HepG2 (cell line): Measurements from ENCODE around the gene URM1. TPM values are rescaled to one million over a fixed set of nuclear protein-coding genes. Genes with fewer than 3 reads are reported as not detected.

ENCODE experiments used
- ATAC-seq: fragments of 200-7000 bp; cut with Tn5 transposase; 3 replicates; pipeline ENCODE4 v1.9.1; 2020; ENCODE audit warnings: mild to moderate bottlenecking, moderate library complexity
- BruUV-seq: library from RNA; stranded (reverse); fragments of 400-500 nt; replicated peaks from 2 replicates; lab custom pipeline; 2021; lab: Mats Ljungman, UMichigan
- CTCF ChIA-PET: fragments of 300-600 bp; formaldehyde crosslinking; extraction: SDS; loops from one replicate; lab custom pipeline; 2021; ENCODE audit warnings: low total read pairs, inconsistent platforms, low intra/inter-chr PET ratio; lab: Yijun Ruan, JAX
- POLR2A ChIA-PET: fragments of 350-600 bp; sonication (Branson Sonifier 250); formaldehyde crosslinking; loops from one replicate; lab custom pipeline; 2020; ENCODE audit warnings: antibody characterized with exemption, inconsistent platforms; lab: Yijun Ruan, JAX
- DNase-seq: peaks from one replicate; pipeline ENCODE4 v3.0.0-alpha.2; 2015; ENCODE audit warnings: low spot score
- FAIRE-seq: peaks from 3 replicates; lab custom pipeline; 2011; peaks lifted over from hg19 to GRCh38; lab: Jason Lieb, UNC
- H2AFZ ChIP-seq: one replicate; pipeline ENCODE4 v1.6.1; 2011; ENCODE audit warnings: low read length, inconsistent platforms
- H3K27ac ChIP-seq: fragments of 300-600 bp; 3 replicates; pipeline ENCODE4 v1.8.0; 2011; ENCODE audit warnings: mixed run types, mild to moderate bottlenecking, mixed read lengths, low read length, inconsistent platforms; ENCODE audit not compliant: insufficient read depth; ENCODE audit errors: extremely low read length
- H3K27me3 ChIP-seq, 2 experiments: fragments of 200-600 bp in 1 of 2; 2 replicates in 1 of 2; 3 replicates in 1 of 2; pipeline versions ENCODE4 v1.6.0 to v1.8.0; 2011; ENCODE audit warnings: low read length in 2 of 2, mild to moderate bottlenecking in 2 of 2, moderate library complexity in 2 of 2, inconsistent platforms in 1 of 2; ENCODE audit not compliant: insufficient read depth in 2 of 2, control insufficient read depth in 1 of 2
- H3K36me3 ChIP-seq, 2 experiments: fragments of 200-600 bp in 1 of 2; replicated peaks in 1 of 2; 2 replicates in 1 of 2; 3 replicates in 1 of 2; pipeline versions ENCODE4 v1.5.1 to v1.8.0; 2011; ENCODE audit warnings: low read length in 2 of 2, inconsistent platforms in 1 of 2; ENCODE audit not compliant: insufficient read depth in 2 of 2, control insufficient read depth in 1 of 2
- H3K4me1 ChIP-seq: 2 replicates; pipeline ENCODE4 v1.5.1; 2012; ENCODE audit warnings: low read length, inconsistent platforms; ENCODE audit not compliant: insufficient read depth
- H3K4me2 ChIP-seq: 2 replicates; pipeline ENCODE4 v1.6.0; 2011; ENCODE audit warnings: low read depth, low read length, inconsistent platforms
- H3K4me3 ChIP-seq, 3 experiments: fragments of 200-600 bp in 1 of 3; sonication (generic), shearing (Covaris generic) in 1 of 3; replicated peaks in 1 of 3; 2 replicates each; pipeline ENCODE4 v1.5.1; 2011 to 2016; ENCODE audit warnings: low read length in 3 of 3, inconsistent platforms in 2 of 3, low read depth in 2 of 3, mild to moderate bottlenecking in 2 of 3, control low read depth in 1 of 3, mixed read lengths in 1 of 3; ENCODE audit not compliant: insufficient read depth in 1 of 3
- H3K79me2 ChIP-seq: one replicate; pipeline ENCODE4 v1.6.1; 2011; ENCODE audit warnings: low read length, inconsistent platforms; ENCODE audit not compliant: insufficient read depth
- H3K9ac ChIP-seq: 2 replicates; pipeline ENCODE4 v1.6.0; 2011; ENCODE audit warnings: mild to moderate bottlenecking, low read depth, low read length, inconsistent platforms; ENCODE audit not compliant: insufficient read depth
- H3K9me3 ChIP-seq: 2 replicates; pipeline ENCODE4 v1.5.1; 2012; ENCODE audit warnings: mild to moderate bottlenecking, low read length
- H4K20me1 ChIP-seq: 2 replicates; pipeline ENCODE4 v1.6.0; 2011; ENCODE audit warnings: inconsistent platforms, mild to moderate bottlenecking, low read length, moderate library complexity; ENCODE audit not compliant: insufficient read depth
- ARHGAP35 ChIP-seq: sonication (generic); formaldehyde crosslinking; IDR thresholded peaks from 2 replicates; pipeline ENCODE4 v1.9.0; 2022; ENCODE audit warnings: mild to moderate bottlenecking, inconsistent platforms, moderate library complexity, missing genetic modification reagents, borderline replicate concordance
- ATF7-NPFF ChIP-seq: sonication (generic); formaldehyde crosslinking; IDR thresholded peaks from 2 replicates; pipeline ENCODE4 v1.8.1; 2023; ENCODE audit warnings: mild to moderate bottlenecking, low read depth, missing genetic modification reagents, moderate library complexity
- CHD2 ChIP-seq: IDR thresholded peaks from 2 replicates; pipeline ENCODE4 v1.6.1; 2011; ENCODE audit warnings: low read depth, low read length, improper control_type of control experiment
- ESRRA ChIP-seq: sonication (generic); formaldehyde crosslinking; IDR thresholded peaks from 2 replicates; pipeline ENCODE4 v1.5.1; 2020; ENCODE audit warnings: mild to moderate bottlenecking, low read depth, missing genetic modification reagents
- SNAI1 ChIP-seq: sonication (generic); formaldehyde crosslinking; IDR thresholded peaks from 2 replicates; pipeline ENCODE4 v1.5.0; 2020; ENCODE audit warnings: mild to moderate bottlenecking, missing genetic modification reagents, borderline replicate concordance
- ZBTB21 ChIP-seq: sonication (generic); formaldehyde crosslinking; IDR thresholded peaks from 2 replicates; pipeline ENCODE4 v1.4.0; 2020; ENCODE audit warnings: missing genetic modification reagents
- ZMYM4 ChIP-seq: sonication (generic); formaldehyde crosslinking; IDR thresholded peaks from 2 replicates; pipeline ENCODE4 v1.8.1; 2023; ENCODE audit warnings: mild to moderate bottlenecking, missing genetic modification reagents
- ZNF180 ChIP-seq: sonication (generic); formaldehyde crosslinking; IDR thresholded peaks from 2 replicates; pipeline ENCODE4 v1.4.0; 2020; ENCODE audit warnings: low read depth, missing genetic modification reagents, borderline replicate concordance
- ZNF841 ChIP-seq: sonication (generic); formaldehyde crosslinking; IDR thresholded peaks from 2 replicates; pipeline ENCODE4 v1.8.1; 2023; ENCODE audit warnings: missing genetic modification reagents, borderline replicate concordance
- WGBS: methylation state at CpG from one replicate; pipeline ENCODE4 v1.1.6; 2017; ENCODE audit warnings: low lambda C conversion rate; 5-methylcytosine and 5-hydroxymethylcytosine counted together
- in situ Hi-C: cut with HindIII; loops from 2 replicates; pipeline ENCODE4 v1.10.0; 2017; ENCODE audit warnings: low pct_unique_long_range_greater_than_20kb; ENCODE audit not compliant: extremely low pct_ligation_motif_present
- intact Hi-C: fragments of 100-400 bp; cut with micrococcal nuclease; formaldehyde crosslinking; loops from one replicate; pipeline ENCODE4 v1.10.0; 2022; ENCODE audit not compliant: unreplicated experiment
- polyA plus RNA-seq, 8 experiments: library from polyadenylated mRNA; depleted of rRNA in 3 of 8; stranded (reverse) in 7 of 8; unstranded in 1 of 8; fragments of >200 nt; fragmentation: Illumina TruSeq in 4 of 8; extraction: Trizol in 4 of 8; gene quantifications; 2 replicates each; pipeline versions ENCODE4 v1.2.1 to v1.2.3, GENCODE V29; 2011 to 2016; ENCODE audit warnings: low read depth in 4 of 8, missing spikeins in 1 of 8, mixed read lengths in 1 of 8; ENCODE audit not compliant: insufficient read depth in 1 of 8
- total RNA-seq, 5 experiments: library from RNA; depleted of rRNA; stranded (reverse); fragments of >200 nt; fragmentation: Illumina TruSeq; extraction: Trizol; gene quantifications; 2 replicates each; pipeline ENCODE4 v1.2.3, GENCODE V29; 2016; ENCODE audit warnings: low read depth in 1 of 5
- TF ChIP-seq, protein P1 (sequence below): sonication (generic); formaldehyde crosslinking; IDR thresholded peaks from 2 replicates; pipeline ENCODE4 v1.5.0; 2020; ENCODE audit warnings: mild to moderate bottlenecking, missing genetic modification reagents, borderline replicate concordance
- TF ChIP-seq, protein P2 (sequence below): sonication (generic); formaldehyde crosslinking; conservative IDR thresholded peaks from 2 replicates; pipeline ENCODE4 v1.8.0; 2022; ENCODE audit warnings: low read depth, missing genetic modification reagents
- TF ChIP-seq, protein P3 (sequence below): sonication (generic); formaldehyde crosslinking; IDR thresholded peaks from 2 replicates; pipeline ENCODE4 v1.4.0; 2020; ENCODE audit warnings: missing genetic modification reagents

URM1 gene
- total and polyA plus RNA-seq, 2 of the 13 experiments (the other 11 are each of a cell fraction or from before 2014, with no cell fraction given): 37.1 to 41.3 TPM

DNA sequence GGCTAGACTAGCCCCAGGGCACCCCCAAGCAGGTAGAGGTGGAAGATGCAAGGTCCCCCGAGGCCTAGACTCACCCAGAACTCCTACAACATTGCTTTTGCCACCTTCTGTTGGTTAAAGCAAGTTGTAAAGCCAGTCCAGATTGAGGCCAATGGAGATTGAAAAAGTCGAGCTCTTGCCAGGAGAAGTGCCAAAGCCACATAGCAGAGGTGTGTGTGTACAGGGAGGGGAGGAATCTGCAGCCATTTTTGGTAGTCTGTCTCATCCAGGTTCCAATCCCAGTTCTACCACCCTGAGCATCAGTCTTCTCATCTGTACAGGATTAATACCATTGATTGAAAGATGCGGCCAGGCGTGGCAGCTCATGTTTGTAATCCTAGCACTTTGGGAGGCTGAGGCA lies 12.3 kb upstream of the URM1 start:
- Histone ChIP-seq H3K9ac (no peak overlapping the region), H3K4me2 (no peak overlapping the region), H2AFZ (no peak overlapping the region), H3K36me3 (peaks cover 1 to 11% of the 10 kb centered on the region in 2 experiments; a peak in 2 of 5 replicates), H4K20me1 (no peaks in the 10 kb centered on the region), H3K4me3 (no peak overlapping the region), H3K27ac (no peak overlapping the region), H3K79me2 (no peaks in the 10 kb centered on the region), H3K9me3 (no peaks in the 10 kb centered on the region), H3K4me1 (peaks cover 18% of the 10 kb centered on the region; the same call in 1 of the 2 replicates), H3K27me3 (no peaks in the 10 kb centered on the region)
- POLR2A ChIA-PET: no interaction called here
- no TSS peak for BruUV-seq
- intact Hi-C loops (no loop called here), in situ Hi-C loops (no loop called here)
- CTCF ChIA-PET: no interaction called here
- ATAC-seq (no peak), FAIRE-seq (no peak), DNase-seq (no peak)
- WGBS: 92% methylated on average over 2 of the region's 4 CpGs
- TF ChIP-seq, protein P1, sequence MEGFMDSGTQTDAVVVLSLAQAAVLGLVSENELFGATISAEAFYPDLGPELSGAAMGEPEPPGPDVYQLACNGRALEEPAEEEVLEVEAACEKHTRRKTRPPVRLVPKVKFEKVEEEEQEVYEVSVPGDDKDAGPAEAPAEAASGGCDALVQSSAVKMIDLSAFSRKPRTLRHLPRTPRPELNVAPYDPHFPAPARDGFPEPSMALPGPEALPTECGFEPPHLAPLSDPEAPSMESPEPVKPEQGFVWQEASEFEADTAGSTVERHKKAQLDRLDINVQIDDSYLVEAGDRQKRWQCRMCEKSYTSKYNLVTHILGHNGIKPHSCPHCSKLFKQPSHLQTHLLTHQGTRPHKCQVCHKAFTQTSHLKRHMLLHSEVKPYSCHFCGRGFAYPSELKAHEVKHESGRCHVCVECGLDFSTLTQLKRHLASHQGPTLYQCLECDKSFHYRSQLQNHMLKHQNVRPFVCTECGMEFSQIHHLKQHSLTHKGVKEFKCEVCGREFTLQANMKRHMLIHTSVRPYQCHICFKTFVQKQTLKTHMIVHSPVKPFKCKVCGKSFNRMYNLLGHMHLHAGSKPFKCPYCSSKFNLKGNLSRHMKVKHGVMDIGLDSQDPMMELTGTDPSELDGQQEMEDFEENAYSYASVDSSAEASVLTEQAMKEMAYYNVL (CRISPR knock-in tag): no peak
- TF ChIP-seq ESRRA (CRISPR knock-in tag) (no peak), CHD2 (no peak), ZNF841 (no peak), ATF7-NPFF (no peak), ZBTB21 (CRISPR knock-in tag) (no peak), ZMYM4 (no peak), ARHGAP35 (CRISPR knock-in tag) (no peak), SNAI1 (CRISPR knock-in tag) (no peak), ZNF180 (CRISPR knock-in tag) (no peak)
- TF ChIP-seq, protein P2, sequence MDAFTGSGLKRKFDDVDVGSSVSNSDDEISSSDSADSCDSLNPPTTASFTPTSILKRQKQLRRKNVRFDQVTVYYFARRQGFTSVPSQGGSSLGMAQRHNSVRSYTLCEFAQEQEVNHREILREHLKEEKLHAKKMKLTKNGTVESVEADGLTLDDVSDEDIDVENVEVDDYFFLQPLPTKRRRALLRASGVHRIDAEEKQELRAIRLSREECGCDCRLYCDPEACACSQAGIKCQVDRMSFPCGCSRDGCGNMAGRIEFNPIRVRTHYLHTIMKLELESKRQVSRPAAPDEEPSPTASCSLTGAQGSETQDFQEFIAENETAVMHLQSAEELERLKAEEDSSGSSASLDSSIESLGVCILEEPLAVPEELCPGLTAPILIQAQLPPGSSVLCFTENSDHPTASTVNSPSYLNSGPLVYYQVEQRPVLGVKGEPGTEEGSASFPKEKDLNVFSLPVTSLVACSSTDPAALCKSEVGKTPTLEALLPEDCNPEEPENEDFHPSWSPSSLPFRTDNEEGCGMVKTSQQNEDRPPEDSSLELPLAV: no peak
- TF ChIP-seq, protein P3, sequence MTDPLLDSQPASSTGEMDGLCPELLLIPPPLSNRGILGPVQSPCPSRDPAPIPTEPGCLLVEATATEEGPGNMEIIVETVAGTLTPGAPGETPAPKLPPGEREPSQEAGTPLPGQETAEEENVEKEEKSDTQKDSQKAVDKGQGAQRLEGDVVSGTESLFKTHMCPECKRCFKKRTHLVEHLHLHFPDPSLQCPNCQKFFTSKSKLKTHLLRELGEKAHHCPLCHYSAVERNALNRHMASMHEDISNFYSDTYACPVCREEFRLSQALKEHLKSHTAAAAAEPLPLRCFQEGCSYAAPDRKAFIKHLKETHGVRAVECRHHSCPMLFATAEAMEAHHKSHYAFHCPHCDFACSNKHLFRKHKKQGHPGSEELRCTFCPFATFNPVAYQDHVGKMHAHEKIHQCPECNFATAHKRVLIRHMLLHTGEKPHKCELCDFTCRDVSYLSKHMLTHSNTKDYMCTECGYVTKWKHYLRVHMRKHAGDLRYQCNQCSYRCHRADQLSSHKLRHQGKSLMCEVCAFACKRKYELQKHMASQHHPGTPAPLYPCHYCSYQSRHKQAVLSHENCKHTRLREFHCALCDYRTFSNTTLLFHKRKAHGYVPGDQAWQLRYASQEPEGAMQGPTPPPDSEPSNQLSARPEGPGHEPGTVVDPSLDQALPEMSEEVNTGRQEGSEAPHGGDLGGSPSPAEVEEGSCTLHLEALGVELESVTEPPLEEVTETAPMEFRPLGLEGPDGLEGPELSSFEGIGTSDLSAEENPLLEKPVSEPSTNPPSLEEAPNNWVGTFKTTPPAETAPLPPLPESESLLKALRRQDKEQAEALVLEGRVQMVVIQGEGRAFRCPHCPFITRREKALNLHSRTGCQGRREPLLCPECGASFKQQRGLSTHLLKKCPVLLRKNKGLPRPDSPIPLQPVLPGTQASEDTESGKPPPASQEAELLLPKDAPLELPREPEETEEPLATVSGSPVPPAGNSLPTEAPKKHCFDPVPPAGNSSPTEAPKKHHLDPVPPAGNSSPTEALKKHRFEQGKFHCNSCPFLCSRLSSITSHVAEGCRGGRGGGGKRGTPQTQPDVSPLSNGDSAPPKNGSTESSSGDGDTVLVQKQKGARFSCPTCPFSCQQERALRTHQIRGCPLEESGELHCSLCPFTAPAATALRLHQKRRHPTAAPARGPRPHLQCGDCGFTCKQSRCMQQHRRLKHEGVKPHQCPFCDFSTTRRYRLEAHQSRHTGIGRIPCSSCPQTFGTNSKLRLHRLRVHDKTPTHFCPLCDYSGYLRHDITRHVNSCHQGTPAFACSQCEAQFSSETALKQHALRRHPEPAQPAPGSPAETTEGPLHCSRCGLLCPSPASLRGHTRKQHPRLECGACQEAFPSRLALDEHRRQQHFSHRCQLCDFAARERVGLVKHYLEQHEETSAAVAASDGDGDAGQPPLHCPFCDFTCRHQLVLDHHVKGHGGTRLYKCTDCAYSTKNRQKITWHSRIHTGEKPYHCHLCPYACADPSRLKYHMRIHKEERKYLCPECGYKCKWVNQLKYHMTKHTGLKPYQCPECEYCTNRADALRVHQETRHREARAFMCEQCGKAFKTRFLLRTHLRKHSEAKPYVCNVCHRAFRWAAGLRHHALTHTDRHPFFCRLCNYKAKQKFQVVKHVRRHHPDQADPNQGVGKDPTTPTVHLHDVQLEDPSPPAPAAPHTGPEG (CRISPR knock-in tag): no peak
